NAMALWA (cell line): ENCODE measurements around the gene MESP1.

ENCODE experiments used
- DNase-seq: peaks from one replicate; pipeline ENCODE4 v3.0.0-alpha.2; 2015; ENCODE audit warnings: low spot score

MESP1 gene

GRCh38 chr15:89758283-89758682, 7.2 kb upstream of the MESP1 start:
- DNase-seq, result no peak

DNA sequence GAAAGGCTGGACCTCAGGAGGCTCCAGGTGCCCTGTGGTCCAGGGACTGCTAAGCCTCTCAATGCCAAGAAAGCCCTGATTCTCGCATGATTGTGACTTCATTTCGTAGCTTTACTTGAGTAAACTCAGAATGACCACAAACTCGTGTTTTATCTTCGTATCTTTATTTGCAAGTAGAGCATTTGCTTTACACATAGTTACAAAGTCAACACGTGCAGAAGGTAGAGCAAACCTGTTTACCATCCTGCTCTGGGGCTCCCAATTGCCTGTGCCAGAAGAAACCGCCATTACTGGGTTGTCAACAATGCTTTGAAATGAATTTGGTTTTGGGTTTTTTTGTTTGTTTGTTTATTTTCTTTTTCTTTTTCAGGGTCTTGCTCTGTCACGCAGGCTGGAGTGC, 5.8 kb upstream of the MESP1 start:
- no peak for DNase-seq

DNA sequence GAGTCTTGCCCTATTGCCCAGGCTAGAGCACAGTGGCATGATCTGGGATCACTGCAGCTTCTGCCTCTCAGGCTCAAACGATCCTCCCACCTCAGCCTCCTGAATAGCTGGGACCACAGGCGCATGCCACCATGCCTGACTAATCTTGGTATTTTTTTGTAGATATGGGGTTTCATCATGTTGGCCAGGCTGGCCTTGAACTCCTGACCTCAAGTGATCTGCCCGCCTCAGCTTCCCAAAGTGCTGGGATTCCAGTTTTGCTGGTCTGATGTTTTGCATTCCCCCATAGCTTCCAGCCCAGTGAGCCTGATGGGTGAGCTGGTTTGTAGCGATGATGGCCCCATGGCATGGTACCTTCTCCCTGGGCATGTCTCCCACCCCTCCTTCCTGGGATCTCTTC, 4.7 kb upstream of the MESP1 start:
- DNase-seq, result no peak

DNA sequence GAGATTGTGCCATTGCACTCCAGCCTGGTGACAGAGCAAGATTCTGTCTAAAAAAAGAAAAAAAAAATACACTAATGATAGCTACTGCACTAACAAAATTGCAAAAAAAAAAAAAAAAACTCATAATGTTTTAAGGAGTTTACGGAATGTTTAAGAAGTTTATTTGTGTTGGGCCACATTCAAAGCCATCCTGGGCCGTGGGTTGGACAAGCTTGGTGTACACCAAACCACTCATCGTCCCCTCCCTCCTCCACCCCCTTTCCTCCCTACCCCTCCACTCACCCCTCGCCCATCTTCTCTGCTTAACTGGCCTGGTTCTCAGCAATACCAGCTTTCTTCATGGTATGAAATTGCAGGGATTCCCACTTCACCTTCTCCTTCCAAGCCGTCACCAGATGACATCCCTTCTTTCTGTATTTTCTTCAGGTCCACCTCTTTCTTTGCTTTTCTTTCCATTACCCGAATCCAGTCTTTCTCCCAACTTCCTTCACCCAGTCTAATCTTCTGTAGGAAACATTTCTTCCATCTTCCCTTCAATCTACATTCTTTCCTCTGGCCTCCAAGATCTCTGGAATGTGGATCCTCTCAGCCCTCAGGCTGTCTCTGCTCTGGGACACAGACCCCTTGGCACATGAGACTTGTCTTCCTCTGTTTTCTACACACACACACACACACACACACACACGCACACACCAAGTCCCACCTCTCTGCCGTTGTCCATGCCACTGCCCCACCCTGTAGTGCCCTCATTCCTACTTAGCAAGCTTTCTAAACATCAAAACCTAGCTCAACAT, 3.5 kb upstream of the MESP1 start:
- DNase-seq, result no peak

GRCh38 chr15:89753855-89754254, 2.8 kb upstream of the MESP1 start:
- DNase-seq, result no peak

GRCh38 chr15:89751748-89752147, 699 bp upstream of the MESP1 start:
- no peak for DNase-seq

DNA sequence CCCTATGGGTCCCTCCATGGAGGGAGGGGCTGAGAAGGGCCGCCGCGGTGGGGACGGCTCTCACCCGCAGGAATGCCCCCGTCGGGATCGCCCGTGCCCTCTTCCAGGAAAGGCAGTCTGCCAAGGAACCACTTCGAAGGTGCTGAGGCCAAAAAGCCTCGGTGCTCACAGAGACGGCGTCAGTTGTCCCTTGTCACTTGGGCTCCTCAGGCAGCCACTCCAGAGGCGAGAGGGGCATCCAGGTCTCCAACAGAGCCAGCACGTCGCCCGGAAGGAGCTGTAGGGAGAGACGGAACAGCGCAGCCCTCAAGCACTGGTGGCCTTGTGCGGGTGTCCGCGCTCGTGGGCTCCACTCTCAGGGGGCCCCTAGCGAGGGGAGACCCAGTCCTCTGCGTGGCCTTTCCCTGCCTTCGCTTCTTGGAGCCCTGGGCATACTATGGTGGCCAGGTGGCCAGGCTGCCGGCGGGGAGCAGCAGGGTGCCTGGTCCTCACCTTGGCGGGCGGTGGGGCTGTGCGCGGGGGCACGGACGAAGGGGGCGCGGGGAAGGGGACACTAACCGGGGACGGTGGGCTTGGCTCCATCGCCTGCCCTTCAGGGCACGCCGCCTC, 994 bp downstream of the MESP1 start:
- no peak for DNase-seq

DNA sequence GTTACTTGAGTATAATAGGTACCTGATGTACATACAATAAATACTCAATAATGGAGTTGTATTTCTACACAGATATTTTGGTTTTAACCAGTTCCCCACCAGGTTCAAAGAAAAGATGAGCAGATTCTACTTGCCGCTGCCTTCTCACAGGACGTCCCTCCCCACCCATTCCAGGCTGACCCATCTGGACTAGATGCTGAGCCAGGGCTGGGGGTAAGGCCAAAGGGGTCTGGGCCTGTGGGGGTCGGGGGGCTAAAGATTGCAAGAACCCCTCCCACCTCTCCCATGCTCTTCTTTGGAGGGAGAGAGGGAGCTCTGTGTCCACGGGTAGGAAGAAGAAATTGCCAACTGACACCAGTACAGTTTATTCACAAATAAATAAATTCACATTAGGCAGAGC, 1.5 kb downstream of the MESP1 start:
- no peak for DNase-seq

- DNase-seq, result no peak
Observed at GRCh38 chr15:89749054-89749453, 2.0 kb downstream of the MESP1 start.

GRCh38 chr15:89747708-89748682, 3.1 kb downstream of the MESP1 start:
- no peak for DNase-seq

DNA sequence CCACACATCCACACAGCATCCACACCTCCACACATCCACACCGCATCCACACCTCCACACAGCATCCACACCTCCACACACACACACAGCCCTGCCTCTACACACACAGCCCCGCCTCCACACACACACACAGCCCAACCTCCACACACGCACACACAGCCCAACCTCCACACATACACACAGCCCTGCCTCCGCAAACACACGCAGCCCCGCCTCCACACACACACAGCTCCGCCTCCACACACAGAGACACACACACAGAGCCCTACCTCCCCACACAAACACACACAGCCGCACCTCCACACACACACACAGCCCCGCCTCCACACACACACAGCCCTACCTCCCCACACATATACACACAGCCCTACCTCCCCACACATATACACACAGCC, 4.7 kb downstream of the MESP1 start:
- DNase-seq, result no peak

GRCh38 chr15:89745768-89746167, 5.3 kb downstream of the MESP1 start:
- DNase-seq, result no peak

DNA sequence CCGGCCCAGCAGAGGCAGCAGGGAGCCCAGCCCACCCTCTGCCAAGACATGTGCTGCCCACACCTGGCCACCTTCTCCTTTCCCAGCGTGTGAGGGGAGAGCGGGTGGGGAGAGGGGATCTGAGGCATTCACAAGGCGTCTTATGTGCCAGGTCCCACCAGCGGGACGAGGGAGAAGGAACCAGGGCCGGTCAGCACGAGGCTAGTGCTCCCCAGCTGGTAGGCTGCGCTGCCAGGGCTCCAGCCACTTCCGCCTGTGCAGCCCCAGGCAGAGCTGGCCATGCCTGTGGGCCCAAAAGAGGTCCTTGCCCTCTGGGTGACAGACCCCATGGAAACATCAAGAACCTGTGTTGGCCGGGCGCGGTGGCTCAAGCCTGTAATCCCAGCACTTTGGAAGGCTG, 5.9 kb downstream of the MESP1 start:
- no peak for DNase-seq

DNA sequence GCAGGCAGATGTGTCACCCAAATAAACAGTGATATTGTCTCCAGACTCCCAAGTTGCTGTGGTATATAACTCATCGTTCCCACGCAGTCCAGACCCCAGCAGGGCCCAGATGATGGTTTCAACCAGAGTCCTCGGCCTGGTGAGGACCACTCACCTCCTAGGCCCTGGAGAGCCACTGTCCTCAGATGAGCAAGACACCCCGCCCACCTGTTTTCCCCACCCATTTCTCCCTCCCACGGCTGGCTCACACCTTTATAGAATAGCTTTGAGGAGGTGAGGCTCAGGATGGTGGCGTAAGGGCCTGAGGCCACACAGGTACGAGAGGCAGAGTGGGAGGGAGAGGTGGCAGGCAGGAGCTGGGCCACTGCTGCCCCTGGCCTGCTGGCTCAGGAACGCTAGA, 7.5 kb downstream of the MESP1 start:
- DNase-seq, result no peak

- DNase-seq, result no peak
Observed at GRCh38 chr15:89743011-89743410, 8.0 kb downstream of the MESP1 start.

DNA sequence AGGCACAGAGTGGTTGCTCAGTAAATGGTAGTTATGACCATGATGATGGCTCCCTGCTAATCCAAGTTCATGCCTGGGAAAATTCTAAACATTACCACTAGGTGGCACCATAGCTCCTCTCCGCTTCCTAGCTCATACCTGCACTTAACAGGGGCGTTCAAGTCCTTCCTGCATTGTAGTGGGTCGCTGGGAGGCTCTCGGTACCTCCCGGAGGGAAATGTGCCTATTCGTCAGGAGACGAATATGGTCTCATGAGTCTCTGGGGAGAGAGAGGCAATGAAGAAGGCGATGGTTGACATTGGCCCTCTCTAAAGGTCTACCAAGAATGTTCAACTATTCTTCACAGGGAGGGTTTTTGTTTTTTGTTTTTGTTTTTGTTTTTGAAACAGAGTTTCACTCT, 10.9 kb downstream of the MESP1 start:
- peak; percentile 88 for DNase-seq

DNA sequence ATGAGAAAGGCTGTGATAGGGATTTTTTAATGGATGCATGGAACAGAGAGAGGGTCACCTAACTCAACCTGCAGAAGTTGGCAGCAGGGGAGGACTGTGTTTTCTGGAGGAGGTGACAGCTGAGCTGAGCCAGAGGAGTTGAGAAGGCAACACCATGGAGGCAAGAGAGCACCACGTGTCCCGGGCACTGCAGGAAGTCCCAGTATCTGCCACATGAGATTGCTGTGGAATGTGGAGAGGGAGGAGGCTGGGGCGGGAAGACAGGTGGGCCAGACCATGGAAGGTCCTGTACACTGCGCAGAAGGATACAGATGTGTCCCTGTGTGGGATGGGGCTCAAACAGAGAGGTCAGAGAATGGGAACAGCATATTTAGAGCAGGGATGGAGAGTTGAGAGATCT, 15.3 kb downstream of the MESP1 start:
- no peak for DNase-seq

GRCh38 chr15:89732451-89733172, 18.4 kb downstream of the MESP1 start:
- DNase-seq, result no peak

DNA sequence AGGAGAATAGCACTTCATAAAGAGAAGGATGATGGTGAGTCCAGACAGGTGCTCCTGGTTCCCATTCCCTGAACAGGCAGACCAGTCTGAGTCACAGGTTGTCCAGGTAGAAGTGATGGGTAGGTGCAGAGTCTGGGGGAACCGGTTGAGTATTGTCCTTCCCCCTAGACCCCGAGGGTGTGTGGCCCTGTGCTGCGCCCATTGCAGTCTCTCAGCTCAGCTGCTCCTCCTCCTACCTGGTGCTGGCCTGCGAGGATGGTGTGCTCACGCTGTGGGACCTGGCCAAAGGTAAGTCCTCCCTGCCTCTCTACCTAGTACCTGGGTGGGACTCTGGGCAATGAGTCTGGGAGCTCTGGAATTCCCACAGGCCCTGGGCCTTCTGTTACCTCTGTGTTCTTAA, 19.8 kb downstream of the MESP1 start:
- no peak for DNase-seq

DNA sequence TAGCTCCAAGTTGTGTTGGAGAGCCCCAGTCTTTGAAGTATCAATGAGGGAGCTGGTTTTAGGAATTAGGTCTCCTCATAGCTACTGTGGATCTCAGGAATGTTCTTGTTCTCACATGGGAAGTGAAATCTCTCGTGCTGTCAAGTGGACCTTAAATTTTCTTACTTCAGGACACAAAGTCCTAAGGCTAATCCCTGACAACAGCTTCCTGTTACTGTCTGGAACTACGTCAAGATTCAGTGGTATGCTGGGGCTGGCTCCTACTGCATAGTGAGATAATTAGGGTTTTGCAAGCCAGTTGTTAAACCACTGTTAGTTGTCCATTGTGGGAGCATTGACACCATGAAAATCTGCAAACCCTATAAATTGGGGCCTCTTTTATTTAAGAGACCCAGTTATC, 22.8 kb downstream of the MESP1 start:
- no peak for DNase-seq

GRCh38 chr15:89725064-89725463, 26.0 kb downstream of the MESP1 start:
- DNase-seq, result no peak

GRCh38 chr15:89724621-89725020, 26.4 kb downstream of the MESP1 start:
- no peak for DNase-seq
